ENCODE data around the gene SP6.

SP6 gene

DNA sequence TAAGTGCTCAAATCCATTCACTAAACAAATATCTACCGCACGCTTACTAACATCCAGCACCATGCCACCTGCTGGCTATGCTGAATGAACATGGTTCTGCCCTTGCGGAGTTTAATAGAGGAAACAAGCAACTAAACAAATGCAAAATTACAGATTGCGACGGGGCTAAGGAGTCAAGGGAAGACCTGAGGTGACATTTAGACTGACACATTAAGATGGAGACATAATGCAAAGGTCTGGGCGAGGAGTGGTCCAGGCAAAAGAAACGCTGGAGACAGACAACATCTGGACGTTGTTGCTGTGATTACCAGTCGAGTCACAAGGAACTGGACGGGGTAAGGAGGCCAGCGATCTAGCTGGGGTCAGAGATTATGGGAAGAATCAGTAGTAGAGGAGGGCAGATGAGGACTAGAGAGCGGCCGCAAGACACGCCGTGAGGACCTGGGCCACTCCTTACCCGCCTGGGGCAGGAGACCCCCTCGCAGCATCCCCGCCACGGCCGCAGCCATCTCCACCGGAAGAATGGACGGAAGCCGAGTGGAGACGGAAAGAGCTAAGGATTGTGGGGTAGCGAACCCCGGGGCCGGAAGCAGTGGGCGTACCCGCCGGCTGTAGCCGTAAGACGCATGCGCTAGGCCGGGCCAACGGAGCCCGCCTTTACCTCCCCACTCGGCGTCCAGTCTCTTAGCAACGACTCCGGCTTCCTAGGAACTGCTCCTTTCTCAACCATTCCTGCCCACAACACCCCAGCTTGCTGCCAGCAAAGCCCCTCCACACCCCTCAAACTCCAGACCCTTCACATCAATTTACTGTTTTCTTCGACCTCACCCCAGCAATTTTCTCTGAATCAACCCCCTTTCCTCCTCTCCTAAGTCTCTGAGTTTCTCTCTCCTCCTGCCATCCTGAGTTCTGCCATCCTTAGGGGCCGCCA is 19.7 kb downstream of the SP6 start, which contains the start of the genes LRRC46 and MRPL10:
Gene LRRC46, plus strand, starts transcription at position 668 of the 931 bp plus-strand sequence. CDS start 320 bp downstream, outside the sequence.
Gene MRPL10, minus strand, starts transcription at position 539 of the 931 bp plus-strand sequence. Its CDS starts 30 bp downstream, at position 509.
- DNase-seq: peak; percentile 94

DNA sequence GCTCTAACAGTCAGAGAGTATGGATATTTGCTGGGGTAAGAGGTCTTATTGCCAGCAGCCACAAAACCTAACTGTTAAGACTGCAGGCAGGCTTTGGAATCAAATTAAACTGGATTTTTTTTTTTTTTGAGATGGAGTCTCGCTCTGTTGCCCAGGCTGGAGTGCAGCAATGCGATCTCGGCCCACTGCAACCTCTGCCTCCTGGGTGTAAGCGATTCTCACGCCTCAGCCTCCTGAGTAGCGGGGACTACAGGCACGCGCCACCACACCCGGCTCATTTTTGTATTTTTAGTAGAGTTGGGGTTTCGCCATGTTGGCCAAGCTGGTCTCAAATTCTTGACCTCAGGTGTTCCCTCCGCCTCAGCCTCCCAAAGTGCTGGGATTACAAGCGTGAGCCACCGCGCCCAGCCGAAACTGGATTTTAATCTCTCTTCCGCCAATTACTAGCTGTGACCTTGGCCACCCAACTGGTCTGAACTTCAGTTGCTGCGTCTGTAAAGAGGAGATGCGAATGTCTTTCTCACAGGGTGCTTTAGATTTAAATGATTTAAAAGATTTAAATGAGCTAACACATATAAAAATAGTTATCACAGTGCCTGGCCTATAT is 20.5 kb downstream of the SP6 start:
- no peak for DNase-seq

DNA sequence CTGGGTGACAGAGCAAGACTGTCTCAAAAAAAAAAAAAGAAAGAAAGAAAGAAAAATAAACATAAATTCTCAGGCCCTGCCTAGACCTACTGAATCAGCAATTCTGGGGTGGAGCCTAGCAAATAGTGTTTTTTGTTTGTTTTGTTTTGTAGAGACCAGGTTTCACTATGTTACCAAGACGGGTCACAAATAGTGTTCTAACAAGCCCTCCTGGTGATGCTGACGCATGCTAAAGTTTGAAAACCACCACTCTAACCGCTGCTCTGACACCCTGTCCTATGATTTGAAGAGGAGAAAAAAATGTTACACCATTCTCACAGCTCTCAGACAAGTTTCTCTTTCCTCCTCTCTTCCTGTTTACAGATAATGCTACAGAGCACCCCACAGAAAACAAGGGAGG is 21.1 kb downstream of the SP6 start:
- DNase-seq: peak; percentile 57

DNA sequence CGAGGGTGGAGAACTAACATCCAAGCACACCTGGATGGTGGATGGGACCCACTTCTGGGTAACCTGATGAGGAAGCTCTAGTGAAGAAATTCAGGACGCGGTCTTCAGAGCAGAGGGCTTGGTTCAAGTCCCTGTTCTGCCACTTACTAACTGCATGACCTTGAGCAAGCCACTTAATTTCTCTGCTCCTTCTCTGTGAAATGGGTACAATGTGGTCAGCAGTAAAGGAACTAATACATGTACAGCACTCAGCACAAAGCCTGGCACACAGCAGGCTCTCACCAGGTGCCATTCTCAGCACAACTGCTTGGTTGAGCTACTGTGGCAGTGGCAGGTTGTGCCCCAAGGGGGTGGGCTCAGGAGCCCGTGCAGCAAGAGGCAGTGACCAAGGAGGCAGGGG is 27.4 kb downstream of the SP6 start:
- no peak for DNase-seq

DNA sequence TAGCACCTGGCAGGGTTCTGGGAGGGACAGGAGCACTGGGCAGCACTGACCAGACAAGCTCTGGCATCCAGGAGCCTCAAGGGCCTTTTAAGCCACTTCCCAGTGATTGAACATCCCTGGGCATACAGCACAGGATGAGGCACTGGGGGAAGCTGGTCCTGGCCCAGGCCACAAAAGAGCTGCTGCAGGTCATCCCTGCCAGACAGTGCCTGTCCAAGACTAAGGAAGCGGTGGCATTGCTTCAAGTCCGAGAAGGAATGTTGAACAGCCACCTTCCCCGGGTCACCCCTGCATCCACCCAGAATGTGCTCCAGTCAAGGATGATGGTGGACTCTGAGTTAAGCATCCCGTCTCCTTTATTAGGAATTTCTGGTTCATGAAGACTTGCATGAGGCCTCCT is 28.2 kb downstream of the SP6 start:
- DNase-seq: no peak

DNA sequence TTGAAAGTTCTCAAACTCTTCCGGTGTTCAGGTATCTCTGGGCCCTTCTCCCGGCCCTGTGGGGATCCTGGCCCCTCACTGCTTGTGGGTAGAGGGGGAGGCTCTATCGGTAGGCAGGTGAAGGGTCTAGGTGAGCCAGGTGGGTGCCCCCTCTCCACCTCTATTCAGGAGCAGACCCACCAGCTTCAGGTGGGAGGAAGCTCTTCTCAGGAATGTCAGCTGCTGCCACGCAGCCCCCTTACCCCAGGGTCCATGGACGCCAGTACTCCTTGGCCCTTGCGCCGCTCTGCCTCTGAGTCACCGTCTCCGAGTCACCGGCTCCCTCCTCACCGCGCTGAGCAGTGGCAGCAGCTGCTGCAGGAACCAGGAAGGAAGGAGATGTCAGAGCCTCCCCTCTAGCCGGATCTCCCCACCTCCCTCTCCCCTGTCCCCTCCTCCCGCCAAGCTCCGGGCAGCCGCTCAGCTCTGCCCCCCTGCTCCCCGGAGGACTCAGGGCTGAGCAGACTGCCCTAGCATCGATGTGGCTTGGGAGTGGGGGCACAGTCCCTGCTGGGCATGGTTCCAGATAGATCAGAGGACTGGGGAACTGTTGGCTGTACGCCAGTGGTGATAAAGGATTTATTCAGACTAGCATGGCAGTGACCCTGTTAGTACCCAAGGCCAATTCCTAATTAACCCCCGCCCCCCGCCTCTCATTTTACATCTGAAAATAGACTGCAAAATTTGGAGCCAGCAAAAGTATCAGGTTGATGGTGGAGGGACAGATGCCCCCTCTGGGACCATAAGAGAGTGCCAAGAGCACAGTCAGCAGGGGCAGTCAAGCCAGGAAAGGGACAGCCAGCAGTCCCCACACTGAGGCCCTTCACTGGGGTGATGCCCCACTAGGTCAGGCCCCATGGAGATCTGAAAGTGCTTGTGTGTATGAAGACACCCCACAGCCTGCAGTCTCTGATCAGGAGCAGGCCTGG is 29.3 kb downstream of the SP6 start, which contains the start of gene OSBPL7:
Gene OSBPL7, minus strand, starts transcription at position 371 of the 968 bp plus-strand sequence. CDS start 1,516 bp downstream, outside the sequence.
- peak; percentile 74 for DNase-seq

DNA sequence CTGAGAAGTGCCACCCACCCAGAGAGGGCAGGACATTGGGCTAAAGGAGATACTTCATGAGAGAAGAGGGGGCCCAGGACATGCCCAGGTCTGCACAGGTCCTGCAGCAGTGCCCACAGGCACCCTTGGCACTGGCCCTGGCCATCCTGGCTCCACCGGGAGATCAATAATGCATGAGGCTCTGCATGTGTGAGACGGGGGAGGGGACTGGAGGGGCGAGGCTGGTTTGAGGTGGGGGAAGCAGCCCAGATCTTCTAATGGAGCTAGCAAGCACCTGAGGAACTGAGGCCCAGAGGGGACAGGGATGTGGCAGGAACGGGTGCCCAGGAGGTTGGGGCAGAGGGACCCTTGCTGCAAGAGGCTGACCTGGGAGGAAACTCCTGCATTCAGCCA is 29.9 kb downstream of the SP6 start:
- no peak for DNase-seq

DNA sequence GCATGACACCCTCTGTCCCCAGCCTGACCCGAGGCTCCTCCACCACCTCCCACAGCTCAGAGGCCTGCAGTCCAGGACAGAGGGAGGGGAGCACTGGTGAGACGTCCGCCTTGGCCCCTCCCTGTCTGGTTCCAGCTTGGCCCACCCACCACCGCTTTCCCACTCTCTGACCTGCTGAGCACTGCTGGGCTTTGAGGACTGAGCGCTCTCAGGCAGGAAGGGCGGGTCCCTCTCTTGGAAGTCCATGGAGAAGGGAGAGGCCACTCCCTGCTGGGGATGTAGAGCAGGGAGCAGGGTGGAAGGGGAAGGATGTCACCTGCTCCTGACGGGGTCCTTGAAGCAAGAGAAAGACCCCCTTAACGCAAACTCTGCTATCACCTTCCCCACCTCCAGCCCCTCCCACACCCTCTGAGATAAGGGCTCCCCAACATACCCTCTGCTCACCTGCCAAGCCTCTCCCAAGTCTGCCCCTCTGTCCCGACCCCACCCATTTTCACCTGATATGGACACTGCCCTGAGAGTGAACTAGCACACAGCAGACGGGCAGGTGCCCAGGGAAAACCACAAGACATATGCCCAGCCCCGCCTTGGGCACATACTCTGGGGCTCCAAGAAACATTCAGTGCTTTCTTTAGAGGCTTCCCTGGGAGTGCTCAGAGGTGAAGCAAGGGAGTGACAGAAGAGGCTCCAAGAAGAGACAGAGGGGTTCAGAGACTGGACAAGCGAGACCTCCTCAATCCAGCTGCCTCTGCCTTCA is 30.8 kb downstream of the SP6 start:
- DNase-seq: no peak

DNA sequence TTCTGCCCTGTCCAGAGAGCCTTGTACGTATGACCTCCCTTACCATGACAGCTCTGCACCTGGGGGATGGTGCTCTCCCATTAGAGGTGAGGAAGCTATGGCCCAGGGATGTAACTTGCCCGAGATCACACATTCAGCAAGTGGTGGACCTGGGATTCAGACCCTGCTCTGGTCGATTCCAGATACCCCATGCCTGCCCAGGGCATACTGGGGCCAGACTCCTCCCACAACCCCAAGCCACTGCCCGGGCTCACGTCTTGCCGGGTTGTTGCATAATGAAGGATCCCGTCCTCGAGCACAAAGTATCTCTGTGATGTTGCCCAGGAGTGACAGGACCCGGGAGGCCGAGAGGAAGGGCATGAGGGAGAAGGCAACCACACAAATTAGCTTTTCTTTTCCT is 31.5 kb downstream of the SP6 start:
- DNase-seq: no peak

DNA sequence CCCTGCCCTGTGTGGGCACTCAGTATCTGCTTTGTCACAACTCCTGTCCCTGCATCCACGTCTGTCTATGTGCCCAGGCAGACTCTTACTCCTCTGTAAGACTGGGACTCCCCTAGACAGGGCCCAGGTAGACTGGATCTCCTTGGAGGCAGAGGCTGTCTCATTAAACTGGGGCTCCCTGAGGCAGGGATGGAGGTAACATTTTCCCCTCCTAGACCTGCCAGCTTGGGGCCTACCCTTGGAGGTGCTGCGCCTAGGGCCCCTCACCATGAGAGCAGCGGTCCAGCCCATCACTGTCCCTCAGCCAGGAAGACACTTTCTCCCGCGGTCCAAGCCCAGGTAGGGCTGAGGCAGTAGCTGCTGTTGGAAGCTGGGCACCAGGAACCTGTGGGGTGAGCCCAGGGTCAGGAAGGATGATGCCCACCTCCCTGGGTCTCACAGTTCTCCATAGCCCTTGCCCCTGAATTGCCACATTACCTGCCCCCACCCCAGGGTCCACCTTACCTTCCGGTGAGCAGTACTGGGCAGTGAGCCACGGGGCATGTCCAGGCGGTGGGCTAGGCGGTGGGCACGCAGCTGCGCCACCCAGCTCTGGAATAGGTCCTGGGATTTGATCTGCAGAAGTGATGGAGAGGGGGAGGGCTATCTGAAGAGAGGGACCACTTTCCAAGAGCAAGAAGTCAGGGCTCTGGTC is 32.8 kb downstream of the SP6 start:
- DNase-seq: no peak

DNA sequence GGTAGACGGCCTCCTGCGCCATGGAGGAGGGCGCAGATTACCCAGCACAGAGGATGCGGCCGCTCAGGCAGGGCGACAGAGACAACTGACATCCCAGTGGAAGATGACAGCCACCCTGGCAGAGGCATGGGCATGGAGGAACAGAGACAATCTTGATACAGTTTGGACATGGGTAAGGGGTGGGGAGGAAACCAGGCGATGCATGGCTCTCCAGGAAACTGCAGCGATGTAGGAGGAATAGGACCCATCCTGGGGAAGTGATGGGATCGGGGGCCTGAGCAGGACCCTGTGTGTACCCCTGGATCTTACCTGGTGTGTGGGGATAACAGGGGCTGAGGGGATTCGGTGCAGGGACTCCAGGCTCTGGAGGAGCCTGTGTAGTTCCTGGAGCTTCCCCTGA is 34.0 kb downstream of the SP6 start:
- DNase-seq: no peak

DNA sequence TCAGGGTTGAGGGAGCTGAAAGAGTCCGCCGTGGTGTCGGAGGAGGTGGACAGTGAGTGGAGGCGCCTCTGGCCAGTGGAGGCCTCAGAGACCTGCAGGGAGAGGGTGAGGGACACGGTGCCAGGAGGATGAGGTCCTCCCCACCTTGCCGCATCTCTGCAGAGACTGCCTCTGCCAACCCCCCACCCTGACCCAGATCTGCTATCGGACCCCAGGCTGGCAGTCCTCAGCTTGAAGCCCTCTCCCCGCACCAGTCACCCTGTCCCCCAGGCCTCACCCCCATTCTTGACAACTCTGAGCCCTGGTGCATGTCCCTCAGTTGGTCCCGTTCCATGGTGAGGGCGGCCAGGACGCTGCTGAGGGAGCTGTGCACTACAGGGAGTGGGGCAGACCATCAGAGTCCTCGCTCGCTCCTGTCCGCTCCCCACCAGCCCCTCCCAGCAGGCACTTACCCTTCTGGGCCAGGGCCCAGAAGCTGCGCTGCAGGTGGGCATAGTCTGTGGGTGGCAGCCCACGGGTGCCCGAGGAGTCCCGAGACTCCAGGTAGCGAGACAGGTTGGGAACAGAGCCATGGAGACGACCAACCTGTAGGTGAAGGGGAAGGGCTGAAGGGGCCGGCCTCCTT is 34.7 kb downstream of the SP6 start:
- DNase-seq: no peak

DNA sequence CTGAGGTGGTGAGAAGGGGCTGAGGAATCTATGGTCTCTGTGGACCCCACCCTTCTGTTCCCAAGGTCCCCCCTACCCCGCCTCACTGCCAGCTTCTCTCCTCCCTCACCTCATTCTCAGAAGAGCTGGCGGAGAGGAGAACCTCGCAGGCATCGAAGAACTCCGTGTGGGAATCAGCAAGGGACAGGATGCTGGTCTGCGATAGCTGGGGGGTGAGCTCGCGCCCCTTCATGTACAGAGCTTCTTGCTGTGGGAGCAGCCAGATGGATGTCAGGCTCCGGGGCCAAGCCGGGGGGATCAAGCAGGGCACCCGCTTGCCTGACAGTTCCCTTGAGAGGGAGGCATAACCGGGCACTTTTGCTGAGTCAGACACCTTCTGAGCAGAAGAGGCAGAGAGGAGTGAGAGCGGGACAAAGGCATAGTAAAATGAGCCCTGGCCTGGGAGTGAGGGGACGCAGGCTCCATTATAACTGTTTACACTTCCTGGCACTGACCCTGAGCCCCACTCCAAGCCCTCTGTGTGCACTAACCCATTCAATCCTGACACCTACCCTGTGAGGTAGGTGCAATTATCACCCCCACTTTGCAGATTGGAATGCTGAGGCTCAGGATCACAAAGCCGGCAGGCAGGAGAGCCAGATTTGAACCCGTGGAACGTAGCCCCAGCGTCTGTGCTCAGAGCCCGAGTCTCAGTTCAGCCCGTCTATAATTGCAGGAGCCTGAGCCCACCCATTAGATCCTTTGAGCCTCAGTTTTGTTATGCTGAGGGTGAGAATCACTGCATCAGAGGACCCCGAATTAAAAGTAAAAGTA is 35.7 kb downstream of the SP6 start:
- no peak for DNase-seq

DNA sequence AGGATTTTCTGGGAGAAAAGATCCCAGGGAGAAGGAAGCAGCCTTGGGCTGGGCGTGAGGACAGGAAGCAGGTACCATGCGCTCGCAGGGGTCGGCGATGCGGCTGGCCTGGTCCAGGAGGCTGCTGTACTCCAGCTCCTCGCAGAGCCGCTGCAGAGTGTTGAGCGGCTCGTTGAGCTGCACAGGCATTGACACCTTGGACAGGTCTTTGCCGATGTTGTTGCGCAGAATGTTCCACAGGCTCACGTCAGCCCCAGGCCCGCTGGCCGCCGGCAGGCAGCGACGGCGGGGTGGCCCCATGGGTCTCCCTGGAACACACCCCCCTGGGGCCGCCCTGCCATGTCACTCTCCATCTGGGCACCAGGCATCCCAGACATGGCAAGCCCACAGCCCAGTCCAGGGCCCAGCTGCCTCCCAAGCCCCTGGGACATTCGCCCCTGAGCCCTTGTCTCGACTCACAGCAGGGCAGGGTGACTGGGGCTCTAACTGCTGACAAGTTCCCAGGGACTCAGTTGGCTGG is 37.4 kb downstream of the SP6 start:
- DNase-seq: no peak

DNA sequence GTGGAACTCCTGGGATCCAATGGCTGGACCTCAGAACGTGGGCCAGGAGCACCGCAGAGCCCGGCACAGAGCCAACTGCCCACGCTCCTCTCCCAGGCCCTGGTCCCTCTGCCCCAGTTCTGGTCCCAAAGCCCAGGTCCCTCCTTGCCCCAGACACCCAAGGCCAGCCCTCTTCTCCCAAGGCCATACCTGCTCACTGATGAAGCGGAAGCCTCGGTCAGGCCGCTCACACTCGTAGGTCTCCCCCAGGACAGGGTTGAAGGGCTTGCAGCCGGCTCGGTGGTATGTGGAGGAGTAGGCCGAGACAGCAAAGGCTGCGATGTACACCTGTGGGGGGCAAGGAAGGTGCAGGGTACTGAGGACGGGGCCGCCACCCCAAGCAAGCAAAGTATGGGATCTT is 37.9 kb downstream of the SP6 start:
- no peak for DNase-seq

DNA sequence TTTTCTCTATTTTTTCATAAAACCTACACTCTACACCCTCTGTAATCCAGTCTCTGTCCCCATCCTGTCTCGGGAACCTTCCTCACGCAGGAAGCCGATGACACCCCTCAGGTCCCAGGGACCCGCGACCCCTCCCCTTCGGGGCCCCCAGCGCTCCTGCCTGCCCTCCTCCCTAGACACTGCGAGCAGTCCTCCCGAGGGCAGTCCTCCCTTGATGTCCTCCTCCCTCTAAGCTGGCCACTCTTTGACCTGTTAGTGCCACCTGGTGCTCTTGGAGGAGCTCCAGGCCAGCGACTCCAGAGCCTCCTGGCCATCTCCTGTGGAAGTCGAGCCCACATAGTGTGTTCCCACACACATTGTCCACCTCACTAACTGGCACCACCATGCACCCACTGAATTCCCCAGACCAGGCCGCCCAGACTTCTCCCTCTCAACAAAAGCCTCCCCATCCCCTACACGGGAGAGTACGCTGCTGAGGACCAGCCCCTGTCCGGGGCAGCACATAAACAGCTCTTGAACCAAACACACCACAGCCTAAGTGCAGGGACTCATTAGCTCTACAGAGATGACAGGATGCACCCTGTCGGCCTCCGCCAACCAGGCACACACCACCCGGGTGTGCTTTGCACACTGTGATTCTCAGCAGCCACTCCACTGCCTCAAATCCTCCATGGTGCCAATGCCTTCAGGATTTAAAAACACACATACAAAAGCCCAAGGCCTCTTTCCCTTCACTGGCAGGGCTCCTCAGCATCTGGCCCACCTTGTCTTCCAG is 38.6 kb downstream of the SP6 start:
- DNase-seq: no peak

DNA sequence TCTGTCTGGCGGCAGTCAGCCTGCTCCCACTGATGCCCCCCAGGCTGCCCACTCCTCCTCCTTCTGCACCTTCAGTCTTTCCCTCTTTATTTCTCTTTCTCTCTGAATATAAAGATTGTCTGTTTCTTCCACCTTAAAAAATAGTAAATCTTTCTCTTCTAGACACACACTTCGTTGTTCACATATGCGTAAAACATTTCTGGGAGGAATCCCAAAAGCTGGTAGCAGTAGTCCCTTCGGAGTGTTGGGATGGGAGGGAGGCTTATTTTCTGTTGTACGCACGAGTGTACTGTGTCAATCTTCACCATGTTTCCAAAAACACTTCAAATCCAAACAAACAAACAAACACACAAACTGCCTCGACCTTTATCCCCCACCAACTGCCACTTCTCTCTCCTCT is 39.3 kb downstream of the SP6 start:
- DNase-seq: no peak

DNA sequence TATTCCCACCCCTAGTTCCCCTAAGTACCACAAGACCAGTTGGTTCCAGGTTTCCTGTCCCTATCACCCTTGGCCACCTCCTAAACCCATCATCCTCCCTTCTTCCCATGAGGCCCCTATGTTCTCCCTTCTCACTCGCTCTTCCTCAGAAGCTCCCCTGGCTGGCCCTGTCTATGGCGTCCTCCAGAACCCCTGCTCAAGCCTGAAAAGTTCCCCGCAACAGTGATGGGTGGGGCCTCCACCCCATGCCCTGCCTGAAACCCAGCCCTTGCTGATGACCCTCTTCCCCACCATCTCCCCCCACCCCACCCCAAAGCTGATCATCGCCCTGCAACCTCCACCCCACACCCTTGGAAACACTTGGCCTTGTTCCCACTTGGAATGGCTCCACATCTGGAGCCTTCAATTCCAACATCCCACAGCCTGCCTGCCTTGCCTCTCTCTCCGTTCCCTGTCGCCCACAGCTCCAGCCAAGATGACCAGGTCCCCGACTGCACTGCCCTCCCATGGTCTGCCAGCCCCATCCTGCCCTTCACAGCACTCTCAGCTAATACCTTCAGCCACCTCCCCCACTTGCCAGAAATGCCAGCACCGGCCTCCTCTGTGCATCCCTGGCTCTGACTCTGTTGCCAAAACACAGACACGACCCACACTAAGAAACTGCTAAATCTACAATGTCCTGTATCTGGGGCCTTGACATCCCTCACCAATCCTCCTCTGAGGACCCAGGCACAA is 39.9 kb downstream of the SP6 start:
- no peak for DNase-seq

Measured in activated naive CD4-positive, alpha-beta T cell treated with Interleukin-2 at 50 U/mL for 16 hours (primary cell).